WTC11 (cell line): ENCODE data around the gene COL27A1. TPM values are rescaled to one million over a fixed set of nuclear protein-coding genes. Genes with fewer than 3 reads are reported as not detected.

Source experiments
- ATAC-seq: fragments of 200-7000 bp; cut with Tn5 transposase; 2 replicates; pipeline ENCODE4 v1.10.0; 2021; ENCODE audit warnings: mild to moderate bottlenecking, moderate library complexity
- CTCF ChIA-PET: fragments of 300-600 bp; sonication (Branson Sonifier 250); formaldehyde crosslinking; loops from one replicate; lab custom pipeline; 2021; ENCODE audit warnings: antibody characterized with exemption; lab: Charles Lee
- POLR2A ChIA-PET: fragments of 350-600 bp; sonication (Branson Sonifier 250); formaldehyde crosslinking; loops from one replicate; lab custom pipeline; 2021; ENCODE audit warnings: antibody characterized with exemption; lab: Charles Lee
- DNase-seq: peaks from one replicate; pipeline ENCODE4 v3.0.0; 2021; ENCODE audit warnings: low spot score
- H3K27ac Mint-ChIP-seq: 2 replicates; pipeline ENCODE4 v1.8.0; 2021; ENCODE audit warnings: mixed read lengths
- H3K27me3 Mint-ChIP-seq: 2 replicates; pipeline ENCODE4 v1.8.0; 2021; ENCODE audit warnings: low read depth, mild to moderate bottlenecking, moderate library complexity, mixed read lengths
- H3K36me3 Mint-ChIP-seq: 2 replicates; pipeline ENCODE4 v1.8.0; 2021; ENCODE audit warnings: mixed read lengths
- H3K4me1 Mint-ChIP-seq: 2 replicates; pipeline ENCODE4 v1.8.0; 2022; ENCODE audit warnings: mixed read lengths
- H3K4me3 Mint-ChIP-seq: 2 replicates; pipeline ENCODE4 v1.8.0; 2021; ENCODE audit warnings: mild to moderate bottlenecking, moderate library complexity, mixed read lengths
- H3K9me3 Mint-ChIP-seq: 2 replicates; pipeline ENCODE4 v1.8.0; 2021; ENCODE audit warnings: mixed read lengths
- ATF1 ChIP-seq: sonication (generic); formaldehyde crosslinking; IDR thresholded peaks from 2 replicates; pipeline ENCODE4 v1.8.1; 2023; ENCODE audit warnings: mild to moderate bottlenecking, moderate library complexity, missing genetic modification reagents
- ATF2 ChIP-seq: sonication (generic); formaldehyde crosslinking; IDR thresholded peaks from 2 replicates; pipeline ENCODE4 v1.8.1; 2022; ENCODE audit warnings: low read depth, missing genetic modification reagents, borderline replicate concordance
- CBFB ChIP-seq: sonication (generic); formaldehyde crosslinking; IDR thresholded peaks from 2 replicates; pipeline ENCODE4 v1.8.1; 2022; ENCODE audit warnings: mild to moderate bottlenecking, low read depth, missing genetic modification reagents
- CREM ChIP-seq: sonication (generic); formaldehyde crosslinking; IDR thresholded peaks from 2 replicates; pipeline ENCODE4 v1.8.1; 2022; ENCODE audit warnings: mild to moderate bottlenecking, missing genetic modification reagents, moderate library complexity
- ESRRA ChIP-seq: sonication (generic); formaldehyde crosslinking; IDR thresholded peaks from 2 replicates; pipeline ENCODE4 v1.8.1; 2022; ENCODE audit warnings: mild to moderate bottlenecking, missing genetic modification reagents, borderline replicate concordance
- GRHL2 ChIP-seq: fragments of 250-450 bp; sonication (Bioruptor Pico); IDR thresholded peaks from 2 replicates; pipeline ENCODE4 v1.8.0; 2022; ENCODE audit warnings: mild to moderate bottlenecking, moderate library complexity; ENCODE audit not compliant: insufficient replicate concordance, severe bottlenecking
- MLX ChIP-seq: sonication (generic); formaldehyde crosslinking; IDR thresholded peaks from 2 replicates; pipeline ENCODE4 v1.8.1; 2023; ENCODE audit warnings: mild to moderate bottlenecking, missing genetic modification reagents, moderate library complexity
- MYBL2 ChIP-seq: sonication (generic); formaldehyde crosslinking; IDR thresholded peaks from 2 replicates; pipeline ENCODE4 v1.8.1; 2023; ENCODE audit warnings: mild to moderate bottlenecking, moderate library complexity, missing genetic modification reagents
- NR3C1 ChIP-seq: sonication (generic); formaldehyde crosslinking; conservative IDR thresholded peaks from 2 replicates; pipeline ENCODE4 v1.8.1; 2023; ENCODE audit warnings: low read depth, mild to moderate bottlenecking, missing genetic modification reagents
- PRDM15 ChIP-seq: sonication (generic); formaldehyde crosslinking; IDR thresholded peaks from 2 replicates; pipeline ENCODE4 v1.8.0; 2022; ENCODE audit warnings: missing genetic modification reagents
- STAT6 ChIP-seq: sonication (generic); formaldehyde crosslinking; conservative IDR thresholded peaks from 2 replicates; pipeline ENCODE4 v1.8.1; 2023; ENCODE audit warnings: mild to moderate bottlenecking, low read depth, missing genetic modification reagents, moderate library complexity
- TEAD4 ChIP-seq: sonication (generic); formaldehyde crosslinking; IDR thresholded peaks from 2 replicates; pipeline ENCODE4 v1.8.0; 2022; ENCODE audit warnings: mild to moderate bottlenecking, missing genetic modification reagents
- ZBTB21 ChIP-seq: sonication (generic); formaldehyde crosslinking; IDR thresholded peaks from 2 replicates; pipeline ENCODE4 v1.8.1; 2023; ENCODE audit warnings: mild to moderate bottlenecking, missing genetic modification reagents, borderline replicate concordance
- ZNF232 ChIP-seq: sonication (generic); formaldehyde crosslinking; IDR thresholded peaks from 2 replicates; pipeline ENCODE4 v1.8.0; 2022; ENCODE audit warnings: mild to moderate bottlenecking, missing genetic modification reagents
- ZNF423 ChIP-seq: fragments of 250-450 bp; sonication (Bioruptor Pico); IDR thresholded peaks from 2 replicates; pipeline ENCODE4 v2.1.2; 2022; ENCODE audit warnings: mild to moderate bottlenecking, moderate library complexity
- total RNA-seq: library from RNA; stranded (reverse); gene quantifications from 3 replicates; pipeline ENCODE4 v1.2.3, GENCODE V29; 2021
- TF ChIP-seq, protein P1 (sequence below): sonication (generic); formaldehyde crosslinking; IDR thresholded peaks from 2 replicates; pipeline ENCODE4 v1.8.0; 2023; ENCODE audit warnings: missing genetic modification reagents, mild to moderate bottlenecking, borderline replicate concordance
- TF ChIP-seq, protein P2 (sequence below): sonication (generic); formaldehyde crosslinking; IDR thresholded peaks from 2 replicates; pipeline ENCODE4 v1.8.1; 2023; ENCODE audit warnings: mild to moderate bottlenecking, missing genetic modification reagents

Gene COL27A1
- total RNA-seq, 1 experiment from 2014 or later: 47.5 TPM

DNA sequence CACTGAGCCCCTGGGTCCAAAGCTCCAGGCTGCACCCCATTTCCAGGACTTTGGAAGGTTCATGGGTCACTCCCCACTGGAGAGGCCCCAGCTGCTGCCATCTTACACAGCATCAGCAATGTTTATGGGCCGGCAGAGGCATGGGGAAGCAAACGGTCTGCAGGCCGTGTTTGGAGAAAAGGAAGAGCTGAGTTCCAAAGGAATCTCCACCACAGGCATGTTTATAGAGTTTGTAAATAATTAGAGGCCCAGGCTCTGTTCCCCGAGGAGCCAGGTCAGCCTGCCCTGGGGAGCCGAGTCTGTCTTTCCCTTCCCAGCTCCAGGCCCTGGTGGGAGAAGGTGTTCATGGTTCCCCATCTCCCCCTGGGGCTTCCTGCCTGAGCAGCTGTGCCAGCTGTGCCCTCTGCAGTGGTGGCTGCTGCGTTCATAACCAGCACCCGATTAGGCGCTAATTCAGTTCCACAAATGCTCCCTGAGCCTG, 64.8 kb downstream of the COL27A1 start:
- no peaks in the 10 kb centered on the region for H3K27me3 Mint-ChIP-seq
- ChIA-PET CTCF (interaction anchor here (2.2 kb wide), 1 partner anchor 112 kb away, joined by 11 read pairs; no protein-coding TSS in a partner anchor), POLR2A (no interaction called here)
- DNase-seq: no peak
- no peak for ATAC-seq
- H3K9me3 Mint-ChIP-seq: no peaks in the 10 kb centered on the region
- H3K27ac Mint-ChIP-seq: no peak overlapping the region
- H3K4me3 Mint-ChIP-seq: no peak overlapping the region
- TF ChIP-seq MYBL2 (CRISPR knock-in tag): no peak
- no peak for TF ChIP-seq ZNF423 (CRISPR knock-in tag)
- no peak for TF ChIP-seq CBFB (CRISPR knock-in tag)
- no peak for TF ChIP-seq ESRRA (CRISPR knock-in tag)
- no peak for TF ChIP-seq GRHL2 (CRISPR knock-in tag)
- TF ChIP-seq STAT6 (CRISPR knock-in tag): no peak
- TF ChIP-seq ZBTB21 (CRISPR knock-in tag): no peak
- no peak for TF ChIP-seq ATF1 (CRISPR knock-in tag)
- TF ChIP-seq MLX (CRISPR knock-in tag): no peak
- TF ChIP-seq CREM (CRISPR knock-in tag): no peak
- TF ChIP-seq ATF2: no peak
- no peak for TF ChIP-seq PRDM15 (CRISPR knock-in tag)
- no peaks in the 10 kb centered on the region for H3K36me3 Mint-ChIP-seq
- peaks cover 14% of the 10 kb centered on the region for H3K4me1 Mint-ChIP-seq

DNA sequence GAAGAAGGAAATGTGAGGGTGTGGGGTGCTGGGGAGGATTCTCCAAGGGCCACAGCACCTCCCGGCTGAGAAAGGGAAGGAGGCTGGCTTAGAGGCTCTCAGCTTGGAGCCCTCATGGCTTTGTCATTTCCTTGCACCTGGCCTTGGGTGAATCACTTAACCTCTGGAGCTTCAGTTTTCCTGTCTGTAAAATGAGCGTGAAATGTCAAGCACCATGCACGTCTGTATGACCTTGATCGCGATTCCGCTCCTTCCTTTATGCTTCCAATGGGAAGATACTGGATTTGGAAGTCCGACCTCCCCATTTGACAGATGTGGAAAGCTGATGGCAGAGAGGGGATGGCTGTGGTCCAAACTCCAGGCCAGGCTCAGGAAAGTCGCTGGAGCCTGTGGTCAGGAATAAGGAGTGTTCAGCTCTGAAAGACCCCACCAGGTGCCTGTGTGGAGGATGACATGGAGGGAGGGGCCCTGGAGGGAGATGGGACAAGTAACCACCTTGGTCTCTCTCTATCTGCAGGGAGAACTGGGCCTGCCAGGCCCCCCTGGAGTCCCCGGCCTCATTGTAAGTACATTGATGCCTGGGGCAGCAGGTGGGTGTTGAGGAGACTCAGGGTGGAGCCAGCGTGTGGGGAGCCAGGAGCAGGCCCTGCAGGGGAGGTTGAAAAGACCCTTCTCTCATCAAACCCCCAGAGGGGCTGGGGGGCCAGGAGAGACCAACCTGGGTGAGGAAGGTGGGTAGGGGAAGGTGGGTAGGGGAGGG, 66.5 kb downstream of the COL27A1 start:
- no peaks in the 10 kb centered on the region for H3K36me3 Mint-ChIP-seq
- ATAC-seq: no peak
- H3K4me1 Mint-ChIP-seq: peaks cover 22% of the 10 kb centered on the region
- CTCF ChIA-PET: interaction anchor here (1.3 kb wide), 1 partner anchor 67 kb away, joined by 3 read pairs; the partner anchor contains the start of gene COL27A1
- POLR2A ChIA-PET: no interaction called here
- H3K4me3 Mint-ChIP-seq: no peak overlapping the region
- DNase-seq: no peak
- H3K27ac Mint-ChIP-seq: no peak overlapping the region; the same call in 1 of the 2 replicates
- no peaks in the 10 kb centered on the region for H3K9me3 Mint-ChIP-seq
- no peaks in the 10 kb centered on the region for H3K27me3 Mint-ChIP-seq
- TF ChIP-seq NR3C1 (CRISPR knock-in tag) (no peak), ZNF232 (CRISPR knock-in tag) (no peak), TEAD4 (CRISPR knock-in tag) (no peak)
- TF ChIP-seq, protein P1, sequence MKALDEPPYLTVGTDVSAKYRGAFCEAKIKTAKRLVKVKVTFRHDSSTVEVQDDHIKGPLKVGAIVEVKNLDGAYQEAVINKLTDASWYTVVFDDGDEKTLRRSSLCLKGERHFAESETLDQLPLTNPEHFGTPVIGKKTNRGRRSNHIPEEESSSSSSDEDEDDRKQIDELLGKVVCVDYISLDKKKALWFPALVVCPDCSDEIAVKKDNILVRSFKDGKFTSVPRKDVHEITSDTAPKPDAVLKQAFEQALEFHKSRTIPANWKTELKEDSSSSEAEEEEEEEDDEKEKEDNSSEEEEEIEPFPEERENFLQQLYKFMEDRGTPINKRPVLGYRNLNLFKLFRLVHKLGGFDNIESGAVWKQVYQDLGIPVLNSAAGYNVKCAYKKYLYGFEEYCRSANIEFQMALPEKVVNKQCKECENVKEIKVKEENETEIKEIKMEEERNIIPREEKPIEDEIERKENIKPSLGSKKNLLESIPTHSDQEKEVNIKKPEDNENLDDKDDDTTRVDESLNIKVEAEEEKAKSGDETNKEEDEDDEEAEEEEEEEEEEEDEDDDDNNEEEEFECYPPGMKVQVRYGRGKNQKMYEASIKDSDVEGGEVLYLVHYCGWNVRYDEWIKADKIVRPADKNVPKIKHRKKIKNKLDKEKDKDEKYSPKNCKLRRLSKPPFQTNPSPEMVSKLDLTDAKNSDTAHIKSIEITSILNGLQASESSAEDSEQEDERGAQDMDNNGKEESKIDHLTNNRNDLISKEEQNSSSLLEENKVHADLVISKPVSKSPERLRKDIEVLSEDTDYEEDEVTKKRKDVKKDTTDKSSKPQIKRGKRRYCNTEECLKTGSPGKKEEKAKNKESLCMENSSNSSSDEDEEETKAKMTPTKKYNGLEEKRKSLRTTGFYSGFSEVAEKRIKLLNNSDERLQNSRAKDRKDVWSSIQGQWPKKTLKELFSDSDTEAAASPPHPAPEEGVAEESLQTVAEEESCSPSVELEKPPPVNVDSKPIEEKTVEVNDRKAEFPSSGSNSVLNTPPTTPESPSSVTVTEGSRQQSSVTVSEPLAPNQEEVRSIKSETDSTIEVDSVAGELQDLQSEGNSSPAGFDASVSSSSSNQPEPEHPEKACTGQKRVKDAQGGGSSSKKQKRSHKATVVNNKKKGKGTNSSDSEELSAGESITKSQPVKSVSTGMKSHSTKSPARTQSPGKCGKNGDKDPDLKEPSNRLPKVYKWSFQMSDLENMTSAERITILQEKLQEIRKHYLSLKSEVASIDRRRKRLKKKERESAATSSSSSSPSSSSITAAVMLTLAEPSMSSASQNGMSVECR (CRISPR knock-in tag): no peak
- TF ChIP-seq, protein P2, sequence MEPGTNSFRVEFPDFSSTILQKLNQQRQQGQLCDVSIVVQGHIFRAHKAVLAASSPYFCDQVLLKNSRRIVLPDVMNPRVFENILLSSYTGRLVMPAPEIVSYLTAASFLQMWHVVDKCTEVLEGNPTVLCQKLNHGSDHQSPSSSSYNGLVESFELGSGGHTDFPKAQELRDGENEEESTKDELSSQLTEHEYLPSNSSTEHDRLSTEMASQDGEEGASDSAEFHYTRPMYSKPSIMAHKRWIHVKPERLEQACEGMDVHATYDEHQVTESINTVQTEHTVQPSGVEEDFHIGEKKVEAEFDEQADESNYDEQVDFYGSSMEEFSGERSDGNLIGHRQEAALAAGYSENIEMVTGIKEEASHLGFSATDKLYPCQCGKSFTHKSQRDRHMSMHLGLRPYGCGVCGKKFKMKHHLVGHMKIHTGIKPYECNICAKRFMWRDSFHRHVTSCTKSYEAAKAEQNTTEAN (CRISPR knock-in tag): no peak
